ENCODE results near the gene RPS6KB1.

GRCh38 chr17:59899099-59899498 is 6.2 kb downstream of the RPS6KB1 start:
- TF ChIP-seq CTCF (IDR thresholded peaks at IDR 0.05; ENCODE audit: control extremely low read depth in 1 of 3, insufficient read depth in 1 of 3, low read depth in 1 of 3, low read length in 3 of 3) (no peak), YY1 (IDR thresholded peaks at IDR 0.05; ENCODE audit: low read depth, low read length) (no peak), CREB1 (IDR thresholded peaks at IDR 0.05) (no peak)

Data from H1 (cell line).